Stomach (tissue), 9 donors: ENCODE results near the gene CHDH. TPM values are rescaled to one million over a fixed set of nuclear protein-coding genes. Genes with fewer than 3 reads are reported as not detected.

Experiments
- DNase-seq, 2 donors: peaks; one replicate each; pipeline versions ENCODE4 v3.0.0 to v3.0.0-alpha.2; 2013 to 2019
- H3K27ac ChIP-seq, 5 donors: fragments of 200-600 bp in 4 of 5; sonication (generic) in 4 of 5; one replicate each; pipeline ENCODE4 v1.5.1; 2013 to 2019; ENCODE audit warnings: mild to moderate bottlenecking in 1 of 5, moderate library complexity in 1 of 5
- H3K27me3 ChIP-seq, 3 donors: fragments of 200-600 bp; sonication (generic); one replicate each; pipeline ENCODE4 v1.5.1; 2017 to 2019; ENCODE audit warnings: mixed run types in 1 of 3
- H3K36me3 ChIP-seq, 4 donors: fragments of 200-600 bp; sonication (generic); 1 replicate in 3 of 4; 2 replicates in 1 of 4; pipeline ENCODE4 v1.5.1; 2016 to 2019
- H3K4me1 ChIP-seq, 4 donors: fragments of 200-600 bp; sonication (generic); one replicate each; pipeline ENCODE4 v1.5.1; 2016 to 2019
- H3K4me3 ChIP-seq, 4 donors: fragments of 200-600 bp; sonication (generic) in 3 of 4; one replicate each; pipeline ENCODE4 v1.5.1; 2016 to 2019; ENCODE audit warnings: mild to moderate bottlenecking in 1 of 4
- H3K9me3 ChIP-seq, 4 donors: fragments of 200-600 bp; sonication (generic); one replicate each; pipeline ENCODE4 v1.5.1; 2016 to 2019
- CTCF ChIP-seq, 7 experiments: fragments of 450-650 bp in 4 of 7; fragments of 200-600 bp in 3 of 7; sonication (generic) in 3 of 7; IDR thresholded peaks; one replicate each; pipeline ENCODE4 v1.5.1; 2016 to 2019; ENCODE audit warnings: antibody characterized with exemption in 7 of 7, control low read depth in 2 of 7, mild to moderate bottlenecking in 1 of 7
- EP300 ChIP-seq: sonication (generic); formaldehyde crosslinking; IDR thresholded peaks from one replicate; pipeline ENCODE4 v1.6.1; 2017; ENCODE audit warnings: antibody characterized with exemption
- POLR2A ChIP-seq, 4 donors: fragments of 450-650 bp; IDR thresholded peaks; one replicate each; pipeline ENCODE4 v1.6.1; 2016; ENCODE audit warnings: antibody characterized with exemption in 4 of 4, control low read depth in 2 of 4, mild to moderate bottlenecking in 1 of 4, moderate library complexity in 1 of 4
- POLR2AphosphoS5 ChIP-seq, 3 donors: sonication (generic); formaldehyde crosslinking; IDR thresholded peaks; one replicate each; pipeline ENCODE4 v1.6.1; 2016; ENCODE audit warnings: antibody characterized with exemption in 3 of 3
- WGBS, 5 donors: extraction: QIAGEN DNeasy Blood & Tissue Kit in 3 of 5; methylation state at CpG; one replicate each; pipeline versions ENCODE4 v1.1.5 to v1.1.7; 2013 to 2018; 5-methylcytosine and 5-hydroxymethylcytosine counted together
- intact Hi-C: fragments of 100-400 bp; cut with DNase I; formaldehyde crosslinking; loops from one replicate; pipeline ENCODE4 v1.15.1; 2023; ENCODE audit warnings: low total_unique reads
- polyA plus RNA-seq, 3 donors: library from polyadenylated mRNA; stranded (reverse); fragments of 200-250 nt; gene quantifications; one replicate each; pipeline ENCODE4 v1.2.3, GENCODE V29; 2013
- total RNA-seq, 5 donors: library from RNA; depleted of rRNA; stranded (reverse); fragments of >200 nt; gene quantifications; one replicate each; pipeline versions ENCODE4 v1.1.0 to v1.2.3, GENCODE V29; 2014 to 2016
- donor health status: healthy with polysubstance abuse.
- donor health status: Bipolar disorder and iron deficiency.
- donor health status: healthy.

The CHDH gene
- total and polyA plus RNA-seq, 8 donors: 1.7 to 385 (median 8.4) TPM

GRCh38 chr3:53815651-53816050, 30.6 kb downstream of the CHDH start:
- no peak for DNase-seq
- TF ChIP-seq POLR2AphosphoS5 (IDR thresholded peaks at IDR 0.05) (no peak), EP300 (no peak), CTCF (IDR thresholded peaks at IDR 0.05) (no peak), POLR2A (IDR thresholded peaks at IDR 0.05) (no peak)
- Histone ChIP-seq H3K27ac (no peak overlapping the region), H3K36me3 (peaks cover 9 to 55% (median 48%) of the 10 kb centered on the region in 4 donors), H3K27me3 (no peaks in the 10 kb centered on the region), H3K4me3 (no peak overlapping the region), H3K4me1 (no peaks in the 10 kb centered on the region), H3K9me3 (no peaks in the 10 kb centered on the region)
- 94 to 97% (median 96%) methylated on average over 7 of the region's 7 CpGs for WGBS, 5 donors
- intact Hi-C loops: no loop called here

GRCh38 chr3:53815067-53815466, 31.2 kb downstream of the CHDH start:
- H3K4me3 ChIP-seq: no peak overlapping the region
- DNase-seq: no peak
- TF ChIP-seq POLR2A (IDR thresholded peaks at IDR 0.05) (no peak), EP300 (no peak), POLR2AphosphoS5 (IDR thresholded peaks at IDR 0.05) (no peak), CTCF (IDR thresholded peaks at IDR 0.05) (no peak)
- no peak overlapping the region for H3K27ac ChIP-seq
- intact Hi-C loops: no loop called here
- WGBS, 5 donors: 83 to 97% (median 93%) methylated on average over 4 of the region's 4 CpGs
- H3K9me3 ChIP-seq: no peaks in the 10 kb centered on the region
- H3K27me3 ChIP-seq: no peaks in the 10 kb centered on the region
- H3K36me3 ChIP-seq: peaks cover 8 to 50% (median 42%) of the 10 kb centered on the region in 4 donors
- no peaks in the 10 kb centered on the region for H3K4me1 ChIP-seq

- 85 to 89% (median 87%) methylated on average over 10 of the region's 10 CpGs for WGBS, 5 donors
- intact Hi-C loops: no loop called here
- no peak for TF ChIP-seq POLR2A (IDR thresholded peaks at IDR 0.05)
- TF ChIP-seq POLR2AphosphoS5 (IDR thresholded peaks at IDR 0.05): no peak
- no peak for TF ChIP-seq EP300
- no peak for TF ChIP-seq CTCF (IDR thresholded peaks at IDR 0.05)
Measured at GRCh38 chr3:53813876-53814275, 32.3 kb downstream of the CHDH start.

GRCh38 chr3:53813229-53813628, 33.0 kb downstream of the CHDH start:
- peak in 1 of 2 donors; percentile 17 for DNase-seq
- Histone ChIP-seq H3K27ac (no peak overlapping the region), H3K4me3 (no peak overlapping the region), H3K36me3 (peaks cover 0 to 31% (median 23%) of the 10 kb centered on the region in 4 donors), H3K27me3 (no peaks in the 10 kb centered on the region), H3K9me3 (no peaks in the 10 kb centered on the region), H3K4me1 (no peaks in the 10 kb centered on the region)
- TF ChIP-seq EP300 (no peak), POLR2AphosphoS5 (IDR thresholded peaks at IDR 0.05) (no peak), POLR2A (IDR thresholded peaks at IDR 0.05) (no peak), CTCF (IDR thresholded peaks at IDR 0.05) (no peak)
- WGBS, 5 donors: 88 to 94% (median 91%) methylated on average over 5 of the region's 5 CpGs
- intact Hi-C loops: no loop called here

More at GRCh38 chr3:53813876-53814275, 32.3 kb downstream of the CHDH start:
- peak in 1 of 2 donors; percentile 11 for DNase-seq
- no peak overlapping the region for H3K4me3 ChIP-seq
- H3K9me3 ChIP-seq: no peaks in the 10 kb centered on the region
- no peaks in the 10 kb centered on the region for H3K4me1 ChIP-seq
- H3K36me3 ChIP-seq: peaks cover 0 to 38% (median 30%) of the 10 kb centered on the region in 4 donors
- no peak overlapping the region for H3K27ac ChIP-seq
- H3K27me3 ChIP-seq: no peaks in the 10 kb centered on the region
